Activated T-helper 17 cell treated with anti-CD3 and anti-CD28 coated beads, Interleukin-2, amount 50 U/mL, for 72 hours (primary cell): Measurements from ENCODE around the gene SRSF9. TPM values are rescaled to one million over a fixed set of nuclear protein-coding genes. Genes with fewer than 3 reads are reported as not detected.
"Not testable (repeated sequence)": the region's sequence is repeated elsewhere in the genome, so short reads cannot be mapped to it uniquely, and the experiment has no call there.

Experiments used
- ATAC-seq: fragments of 150-1000 bp; cut with Tn5 transposase; replicated peaks from 2 replicates; pipeline ENCODE4 v1.10.0; 2021; ENCODE audit warnings: mild to moderate bottlenecking, moderate library complexity
- H3K27ac Mint-ChIP-seq: one replicate; pipeline ENCODE4 v1.8.0; 2022; ENCODE audit warnings: mixed read lengths
- H3K27me3 Mint-ChIP-seq: one replicate; pipeline ENCODE4 v1.8.0; 2022; ENCODE audit warnings: mixed read lengths
- H3K36me3 Mint-ChIP-seq: one replicate; pipeline ENCODE4 v1.8.0; 2022; ENCODE audit warnings: low read depth, mild to moderate bottlenecking, mixed read lengths
- H3K4me1 Mint-ChIP-seq: one replicate; pipeline ENCODE4 v1.8.0; 2022; ENCODE audit warnings: mixed read lengths
- H3K4me3 Mint-ChIP-seq: one replicate; pipeline ENCODE4 v1.8.0; 2022; ENCODE audit warnings: mild to moderate bottlenecking, mixed read lengths
- H3K9me3 Mint-ChIP-seq: one replicate; pipeline ENCODE4 v1.8.0; 2022; ENCODE audit warnings: mixed read lengths
- total RNA-seq, 2 donors: library from RNA; stranded (reverse); gene quantifications; one replicate each; pipeline ENCODE4 v1.2.3, GENCODE V29; 2022

The SRSF9 gene
- total RNA-seq, 2 donors from 2014 or later = 138 to 246 TPM

- H3K4me3 Mint-ChIP-seq = peak overlapping the region; percentile 93
- H3K9me3 Mint-ChIP-seq = no peaks in the 10 kb centered on the region
- H3K27ac Mint-ChIP-seq = peak overlapping the region; percentile 89
- ATAC-seq = peak; percentile 17
- no peaks in the 10 kb centered on the region for H3K27me3 Mint-ChIP-seq
- H3K4me1 Mint-ChIP-seq = peaks cover 14% of the 10 kb centered on the region
- H3K36me3 Mint-ChIP-seq = peaks cover 47% of the 10 kb centered on the region
Observed at GRCh38 chr12:120468821-120469449, 613 bp downstream of the SRSF9 start.

GRCh38 chr12:120468325-120468820 is 1.2 kb downstream of the SRSF9 start:
- Mint-ChIP-seq H3K9me3 (no peaks in the 10 kb centered on the region), H3K36me3 (peaks cover 53% of the 10 kb centered on the region), H3K27me3 (no peaks in the 10 kb centered on the region), H3K4me1 (peaks cover 11% of the 10 kb centered on the region), H3K4me3 (peak overlapping the region; percentile 93), H3K27ac (peak overlapping the region; percentile 89)
- ATAC-seq = peak; percentile 14

GRCh38 chr12:120467439-120467838 is 2.1 kb downstream of the SRSF9 start:
- ATAC-seq = no peak
- Mint-ChIP-seq H3K27ac (peak overlapping the region; percentile 89), H3K9me3 (no peaks in the 10 kb centered on the region), H3K27me3 (no peaks in the 10 kb centered on the region), H3K4me1 (peaks cover 6% of the 10 kb centered on the region), H3K36me3 (peaks cover 62% of the 10 kb centered on the region), H3K4me3 (peak overlapping the region; percentile 93)

- no peaks in the 10 kb centered on the region for H3K27me3 Mint-ChIP-seq
- H3K4me3 Mint-ChIP-seq = peak overlapping the region; percentile 93
- H3K4me1 Mint-ChIP-seq = peaks cover 6% of the 10 kb centered on the region
- H3K36me3 Mint-ChIP-seq = peaks cover 69% of the 10 kb centered on the region
- H3K9me3 Mint-ChIP-seq = no peaks in the 10 kb centered on the region
- ATAC-seq = no peak
- H3K27ac Mint-ChIP-seq = no peak overlapping the region
Observed at GRCh38 chr12:120466560-120467315, 2.8 kb downstream of the SRSF9 start.

GRCh38 chr12:120465756-120466155 is 3.8 kb downstream of the SRSF9 start:
- Mint-ChIP-seq H3K27ac (peak overlapping the region; percentile 72), H3K27me3 (no peaks in the 10 kb centered on the region), H3K4me1 (peaks cover 6% of the 10 kb centered on the region), H3K9me3 (no peaks in the 10 kb centered on the region), H3K4me3 (peak overlapping the region; percentile 30), H3K36me3 (peaks cover 79% of the 10 kb centered on the region)
- ATAC-seq = no peak

GRCh38 chr12:120463712-120464111 is 5.8 kb downstream of the SRSF9 start:
- H3K4me3 Mint-ChIP-seq = no peak overlapping the region
- no peaks in the 10 kb centered on the region for H3K27me3 Mint-ChIP-seq
- H3K4me1 Mint-ChIP-seq = peaks cover 6% of the 10 kb centered on the region
- H3K36me3 Mint-ChIP-seq = peaks cover 99% of the 10 kb centered on the region
- H3K9me3 Mint-ChIP-seq = no peaks in the 10 kb centered on the region
- ATAC-seq = no peak
- H3K27ac Mint-ChIP-seq = no peak overlapping the region

- Mint-ChIP-seq H3K4me1 (no peaks in the 10 kb centered on the region), H3K9me3 (no peaks in the 10 kb centered on the region), H3K4me3 (no peak overlapping the region), H3K27me3 (no peaks in the 10 kb centered on the region), H3K36me3 (peaks cover 100% of the 10 kb centered on the region), H3K27ac (peak overlapping the region; percentile 46)
- ATAC-seq = no peak
Observed at GRCh38 chr12:120462099-120462640, 7.4 kb downstream of the SRSF9 start.

- Mint-ChIP-seq H3K27me3 (no peaks in the 10 kb centered on the region), H3K4me3 (no peak overlapping the region), H3K27ac (no peak overlapping the region), H3K36me3 (peaks cover 100% of the 10 kb centered on the region), H3K9me3 (no peaks in the 10 kb centered on the region), H3K4me1 (no peaks in the 10 kb centered on the region)
- ATAC-seq = no peak
Observed at GRCh38 chr12:120460157-120460556, 9.4 kb downstream of the SRSF9 start.

- H3K36me3 Mint-ChIP-seq = peaks cover 98% of the 10 kb centered on the region
- no peaks in the 10 kb centered on the region for H3K9me3 Mint-ChIP-seq
- H3K27me3 Mint-ChIP-seq = no peaks in the 10 kb centered on the region
- ATAC-seq = no peak
- no peaks in the 10 kb centered on the region for H3K4me1 Mint-ChIP-seq
- H3K27ac Mint-ChIP-seq = no peak overlapping the region
- H3K4me3 Mint-ChIP-seq = no peak overlapping the region
Observed at GRCh38 chr12:120457133-120457532, 12.4 kb downstream of the SRSF9 start.

GRCh38 chr12:120455302-120455701 is 14.2 kb downstream of the SRSF9 start:
- no peak overlapping the region for H3K4me3 Mint-ChIP-seq
- no peak for ATAC-seq
- H3K27me3 Mint-ChIP-seq = no peaks in the 10 kb centered on the region
- H3K36me3 Mint-ChIP-seq = peaks cover 90% of the 10 kb centered on the region
- H3K4me1 Mint-ChIP-seq = no peaks in the 10 kb centered on the region
- H3K9me3 Mint-ChIP-seq = no peaks in the 10 kb centered on the region
- H3K27ac Mint-ChIP-seq = no peak overlapping the region

- no peaks in the 10 kb centered on the region for H3K27me3 Mint-ChIP-seq
- ATAC-seq = peak; percentile 93
- H3K4me3 Mint-ChIP-seq = no peak overlapping the region
- H3K4me1 Mint-ChIP-seq = no peaks in the 10 kb centered on the region
- H3K9me3 Mint-ChIP-seq = no peaks in the 10 kb centered on the region
- H3K36me3 Mint-ChIP-seq = peaks cover 90% of the 10 kb centered on the region
- peak overlapping the region; percentile 32 for H3K27ac Mint-ChIP-seq
Observed at GRCh38 chr12:120453977-120454376, 15.6 kb downstream of the SRSF9 start.

- H3K27ac Mint-ChIP-seq = peak overlapping the region; percentile 32
- no peaks in the 10 kb centered on the region for H3K9me3 Mint-ChIP-seq
- no peak overlapping the region for H3K4me3 Mint-ChIP-seq
- no peaks in the 10 kb centered on the region for H3K27me3 Mint-ChIP-seq
- peaks cover 90% of the 10 kb centered on the region for H3K36me3 Mint-ChIP-seq
- ATAC-seq = no peak
- H3K4me1 Mint-ChIP-seq = no peaks in the 10 kb centered on the region
Observed at GRCh38 chr12:120453060-120453750, 16.3 kb downstream of the SRSF9 start.

- H3K36me3 Mint-ChIP-seq = peaks cover 90% of the 10 kb centered on the region
- not testable (repeated sequence) for H3K9me3 Mint-ChIP-seq, H3K4me3 Mint-ChIP-seq, H3K4me1 Mint-ChIP-seq, H3K27me3 Mint-ChIP-seq, ATAC-seq, H3K27ac Mint-ChIP-seq
Observed at GRCh38 chr12:120452524-120452923, 17.0 kb downstream of the SRSF9 start.

GRCh38 chr12:120447992-120448391 is 21.6 kb downstream of the SRSF9 start:
- H3K9me3 Mint-ChIP-seq = no peaks in the 10 kb centered on the region
- H3K4me1 Mint-ChIP-seq = peaks cover 7% of the 10 kb centered on the region
- H3K27me3 Mint-ChIP-seq = no peaks in the 10 kb centered on the region
- H3K4me3 Mint-ChIP-seq = peak overlapping the region; percentile 99
- ATAC-seq = no peak
- H3K36me3 Mint-ChIP-seq = peaks cover 86% of the 10 kb centered on the region
- H3K27ac Mint-ChIP-seq = peak overlapping the region; percentile 99
